ENCODE results near the gene EXOC4.
A peak's percentile ranks its signal among the peaks of the same experiment; 100 is the strongest.

EXOC4 gene

GRCh38 chr7:133854739-133855138 is 601.9 kb downstream of the EXOC4 start:
- no peak overlapping the region for H3K4me3 ChIP-seq (replicated peaks; ENCODE audit: low read depth, low read length)
- no peak for DNase-seq (ENCODE audit: extremely low read depth, insufficient read length)
- no peaks in the 10 kb centered on the region for H3K27me3 ChIP-seq (replicated peaks; ENCODE audit: control insufficient read depth, insufficient read depth, low read length)
- no peaks in the 10 kb centered on the region for H3K36me3 ChIP-seq (ENCODE audit: control insufficient read depth, insufficient read depth, low read length)
- TF ChIP-seq CTCF (IDR thresholded peaks at IDR 0.05; ENCODE audit: insufficient read depth, low read length, poor library complexity, severe bottlenecking) = peak; percentile 32

GRCh38 chr7:133857376-133858119 is 604.7 kb downstream of the EXOC4 start:
- Histone ChIP-seq H3K36me3 (ENCODE audit: control insufficient read depth, insufficient read depth, low read length) (no peaks in the 10 kb centered on the region), H3K27me3 (replicated peaks; ENCODE audit: control insufficient read depth, insufficient read depth, low read length) (no peaks in the 10 kb centered on the region), H3K4me3 (replicated peaks; ENCODE audit: low read depth, low read length) (no peak overlapping the region)
- no peak for DNase-seq (ENCODE audit: extremely low read depth, insufficient read length)
- no peak for TF ChIP-seq CTCF (IDR thresholded peaks at IDR 0.05; ENCODE audit: insufficient read depth, low read length, poor library complexity, severe bottlenecking)

- Histone ChIP-seq H3K4me3 (replicated peaks; ENCODE audit: low read depth, low read length) (no peak overlapping the region), H3K36me3 (ENCODE audit: control insufficient read depth, insufficient read depth, low read length) (no peaks in the 10 kb centered on the region), H3K27me3 (replicated peaks; ENCODE audit: control insufficient read depth, insufficient read depth, low read length) (no peaks in the 10 kb centered on the region)
- TF ChIP-seq CTCF (IDR thresholded peaks at IDR 0.05; ENCODE audit: insufficient read depth, low read length, poor library complexity, severe bottlenecking) = no peak
- no peak for DNase-seq (ENCODE audit: extremely low read depth, insufficient read length)
Observed at GRCh38 chr7:133858311-133858710, 605.4 kb downstream of the EXOC4 start.

GRCh38 chr7:133859231-133859630 is 606.4 kb downstream of the EXOC4 start:
- no peak for TF ChIP-seq CTCF (IDR thresholded peaks at IDR 0.05; ENCODE audit: insufficient read depth, low read length, poor library complexity, severe bottlenecking)
- DNase-seq (ENCODE audit: extremely low read depth, insufficient read length) = no peak
- Histone ChIP-seq H3K4me3 (replicated peaks; ENCODE audit: low read depth, low read length) (no peak overlapping the region), H3K36me3 (ENCODE audit: control insufficient read depth, insufficient read depth, low read length) (no peaks in the 10 kb centered on the region), H3K27me3 (replicated peaks; ENCODE audit: control insufficient read depth, insufficient read depth, low read length) (no peaks in the 10 kb centered on the region)

- no peak for DNase-seq (ENCODE audit: extremely low read depth, insufficient read length)
- Histone ChIP-seq H3K36me3 (ENCODE audit: control insufficient read depth, insufficient read depth, low read length) (no peaks in the 10 kb centered on the region), H3K27me3 (replicated peaks; ENCODE audit: control insufficient read depth, insufficient read depth, low read length) (no peaks in the 10 kb centered on the region), H3K4me3 (replicated peaks; ENCODE audit: low read depth, low read length) (no peak overlapping the region)
- no peak for TF ChIP-seq CTCF (IDR thresholded peaks at IDR 0.05; ENCODE audit: insufficient read depth, low read length, poor library complexity, severe bottlenecking)
Observed at GRCh38 chr7:133859871-133860450, 607.1 kb downstream of the EXOC4 start.

Data from GM06990 (cell line).